Activated naive CD8-positive, alpha-beta T cell treated with anti-CD3 and anti-CD28 coated beads, Interleukin-2, amount 50 U/mL, for 16 hours (primary cell): Measurements from ENCODE around the gene SLN.

Experiments used
- DNase-seq: peaks from one replicate; pipeline ENCODE4 v3.0.0-alpha.2; 2020; ENCODE audit warnings: low read depth, low spot score

The SLN gene

DNA sequence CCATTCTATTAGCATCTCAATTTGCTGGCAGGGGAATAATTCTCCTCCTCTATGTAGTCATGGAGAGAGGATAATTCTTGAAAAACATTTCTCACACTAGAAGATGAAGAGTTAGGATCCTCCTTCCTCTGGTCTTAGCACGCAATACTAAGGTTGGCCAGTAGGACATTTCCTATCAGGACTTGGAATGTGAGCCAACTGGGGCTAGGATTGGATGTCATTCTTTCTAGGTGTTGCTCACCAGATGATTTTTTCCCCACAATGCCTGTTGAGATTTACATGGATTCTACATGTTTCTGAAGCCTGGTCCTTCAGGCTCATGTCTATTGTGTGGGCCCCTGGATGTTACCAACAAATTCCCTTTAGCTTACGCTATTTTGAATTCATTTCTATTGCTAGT is 28.0 kb downstream of the SLN start:
- DNase-seq: no peak

DNA sequence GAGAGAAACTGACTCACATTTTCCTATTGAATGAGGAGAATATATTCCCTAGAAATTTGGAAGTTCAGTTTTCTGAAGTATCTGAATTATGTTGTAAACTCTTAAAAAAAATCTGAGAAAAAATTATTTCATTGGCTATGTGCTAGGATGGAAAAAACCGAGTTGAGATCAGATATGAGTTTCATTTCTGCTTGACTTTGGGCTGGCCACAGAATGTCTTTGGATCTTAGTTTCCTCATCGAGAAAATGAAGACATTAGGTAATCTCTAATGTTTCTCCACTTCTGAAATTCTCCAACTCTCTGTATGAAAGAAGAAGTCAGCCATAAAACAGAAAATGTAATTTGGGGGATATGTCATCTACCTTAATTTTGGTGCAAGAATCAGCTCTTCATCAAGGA is 28.8 kb downstream of the SLN start:
- no peak for DNase-seq

DNA sequence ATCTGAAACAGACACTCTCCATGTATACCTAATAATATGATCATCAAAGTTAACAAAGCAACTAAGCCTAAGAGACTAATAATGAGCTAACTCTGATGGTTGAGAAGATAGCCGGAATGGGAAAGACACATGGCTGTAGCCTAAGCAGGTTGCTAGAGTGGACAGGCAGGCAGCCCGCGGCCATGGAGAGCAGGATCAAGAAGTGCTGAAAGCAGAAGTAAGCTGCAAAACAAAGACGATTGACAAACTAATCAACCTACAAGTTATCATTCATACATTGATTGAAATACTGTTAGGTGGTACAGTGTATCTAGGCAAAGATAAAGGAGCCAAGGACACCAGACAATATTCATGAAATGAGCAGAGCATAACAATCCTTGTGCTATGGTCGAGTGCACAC is 29.3 kb downstream of the SLN start:
- no peak for DNase-seq

DNA sequence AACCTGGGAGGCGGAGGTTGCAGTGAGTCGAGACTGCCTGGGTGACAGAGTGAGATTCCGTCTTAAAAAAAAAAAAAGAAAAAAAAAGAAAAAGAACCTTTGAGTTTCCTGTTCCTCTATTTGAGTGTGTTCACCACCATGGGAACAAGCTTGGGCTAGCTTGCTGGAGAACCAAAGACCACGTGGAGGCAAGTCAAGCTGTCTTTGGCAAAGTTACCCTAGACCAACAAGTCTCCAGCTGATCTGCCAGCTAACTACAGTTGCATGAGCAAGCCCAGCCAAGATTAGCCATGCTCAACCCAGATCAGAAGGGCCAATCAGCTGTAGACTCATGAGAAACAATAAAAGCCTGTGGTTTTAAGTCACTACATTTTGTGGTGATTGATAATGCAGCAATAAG is 29.7 kb downstream of the SLN start:
- DNase-seq: no peak

DNA sequence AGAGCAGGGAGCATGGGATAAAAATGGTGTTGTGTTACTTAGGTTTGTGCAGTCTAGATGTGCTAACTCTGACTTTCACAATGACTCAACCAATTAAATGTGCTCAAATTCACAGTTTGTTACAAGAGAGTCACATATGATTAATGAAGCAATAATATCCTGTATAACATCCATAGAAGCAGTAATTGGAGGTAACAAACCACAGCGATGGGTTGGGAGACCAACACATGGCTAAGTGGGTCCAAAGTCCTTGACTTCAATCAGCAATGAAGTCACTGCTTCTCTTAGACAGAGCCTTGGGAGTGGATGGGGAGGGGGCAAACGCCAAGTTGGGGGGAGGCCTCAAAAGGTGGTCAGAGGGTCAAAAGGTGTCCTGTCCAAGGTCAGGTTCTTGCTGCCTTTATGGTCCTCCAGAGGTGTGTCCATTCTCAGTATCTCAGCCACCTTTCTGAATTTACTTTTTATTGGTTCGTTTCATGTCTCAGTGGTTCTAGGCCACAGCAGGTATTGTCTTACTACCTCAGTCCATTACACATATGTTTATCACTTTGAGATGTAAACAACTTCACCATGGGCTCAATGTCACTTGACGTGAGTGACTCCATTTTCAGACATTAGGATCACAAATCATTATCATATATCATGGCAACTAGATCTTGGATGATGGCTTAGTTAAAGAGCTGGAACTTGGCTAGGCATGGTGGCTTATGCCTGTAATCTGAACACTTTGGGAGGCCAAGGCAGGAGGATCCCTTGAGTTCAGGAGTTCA is 32.4 kb downstream of the SLN start:
- no peak for DNase-seq

DNA sequence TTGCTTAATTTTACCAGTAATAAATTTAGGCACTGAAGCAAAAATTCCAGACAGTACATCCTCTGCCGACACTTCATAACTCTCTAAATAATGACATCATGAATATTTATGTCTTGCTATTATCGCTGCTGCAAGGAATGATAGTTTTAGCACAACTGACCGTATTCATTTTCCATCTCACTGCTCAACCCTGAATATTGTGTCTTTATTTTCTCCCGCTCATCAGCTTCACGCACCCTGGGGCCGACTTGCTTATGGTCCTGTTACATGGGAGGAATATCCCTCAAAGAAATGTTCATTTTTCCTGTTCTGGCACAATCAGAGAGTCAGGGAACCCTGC is 33.3 kb downstream of the SLN start:
- DNase-seq: no peak

DNA sequence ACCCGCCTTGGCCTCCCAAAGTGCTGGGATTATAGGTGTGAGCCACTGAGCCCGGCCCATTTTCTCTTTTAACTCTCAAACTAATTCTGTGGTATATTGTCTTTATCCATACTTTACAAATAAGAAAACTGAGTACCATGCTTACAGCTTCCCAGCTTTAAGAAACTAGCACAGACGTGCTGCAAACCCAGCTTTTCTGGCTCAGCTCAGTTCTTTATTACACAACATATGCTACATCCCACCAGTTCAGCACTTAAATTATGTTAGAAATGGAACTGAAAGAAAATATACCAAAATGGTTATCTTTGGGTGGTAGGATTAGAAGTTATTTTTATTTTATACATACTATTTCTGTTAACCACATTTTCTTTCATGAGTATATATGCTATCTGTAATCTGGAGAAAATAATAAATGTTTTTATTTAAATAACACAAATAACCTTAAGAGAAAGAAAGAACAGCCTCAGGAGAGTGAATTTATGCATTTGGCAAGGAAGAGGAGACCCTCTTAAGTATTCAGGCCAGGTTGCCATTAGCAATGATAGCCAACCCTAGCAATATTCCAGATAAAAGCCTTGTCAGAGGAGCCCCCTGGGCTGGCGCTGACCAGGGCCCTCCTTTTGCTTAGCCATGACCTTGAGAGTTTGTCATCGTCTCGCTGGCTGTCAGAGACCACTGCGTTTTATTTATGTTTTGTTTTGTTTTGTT is 33.8 kb downstream of the SLN start:
- DNase-seq: no peak

DNA sequence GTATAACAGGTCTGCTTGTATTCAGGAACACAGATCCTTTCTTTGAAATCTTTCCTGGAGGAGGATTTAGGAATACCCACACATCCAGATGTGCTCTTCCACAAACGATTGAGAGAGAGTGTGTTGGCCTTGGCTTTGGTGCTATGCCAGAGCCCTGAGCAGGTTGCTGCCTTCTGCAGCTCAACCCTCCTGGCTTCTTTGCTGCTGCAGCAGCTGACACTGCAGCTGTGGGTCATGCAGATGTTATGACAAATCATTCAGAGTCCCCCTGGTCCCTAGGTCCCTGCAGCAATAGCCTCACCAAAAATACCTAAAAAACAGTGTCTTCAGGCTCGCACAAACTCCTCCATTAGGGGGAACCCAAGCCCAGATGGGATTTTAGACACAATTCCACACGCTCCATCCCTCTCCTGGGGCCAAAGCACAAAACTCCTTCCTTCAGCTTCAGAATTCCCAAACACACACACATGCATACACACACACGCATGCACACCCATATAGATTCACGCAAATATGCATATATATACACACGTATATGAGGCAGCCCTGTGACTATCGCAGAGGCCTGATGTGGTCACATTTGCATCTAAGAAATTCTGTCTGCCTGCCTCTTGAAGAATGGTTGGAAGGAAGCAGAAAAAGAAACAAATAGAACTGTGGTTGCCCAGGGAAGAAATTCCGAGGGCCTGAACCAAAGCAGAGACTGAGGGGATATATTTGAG is 35.4 kb downstream of the SLN start:
- no peak for DNase-seq

DNA sequence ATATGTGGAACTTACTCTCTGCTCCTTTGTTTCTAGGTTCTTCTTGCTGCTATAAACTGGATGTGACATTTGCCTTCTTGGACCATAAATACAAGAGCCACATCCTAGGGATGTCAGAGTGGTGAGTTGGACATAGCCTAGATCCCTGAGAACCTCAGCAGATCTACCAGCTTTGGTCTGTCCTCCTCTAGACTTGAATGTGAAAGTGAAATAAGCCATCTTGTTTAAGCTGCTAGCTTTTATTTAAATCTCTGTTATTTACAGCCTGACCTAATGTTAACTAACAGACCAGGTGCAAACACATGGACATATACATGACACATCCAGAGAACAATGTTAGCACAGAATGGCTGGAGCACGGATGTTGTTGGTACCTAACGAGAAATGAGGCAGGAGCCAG is 36.0 kb downstream of the SLN start:
- DNase-seq: no peak

DNA sequence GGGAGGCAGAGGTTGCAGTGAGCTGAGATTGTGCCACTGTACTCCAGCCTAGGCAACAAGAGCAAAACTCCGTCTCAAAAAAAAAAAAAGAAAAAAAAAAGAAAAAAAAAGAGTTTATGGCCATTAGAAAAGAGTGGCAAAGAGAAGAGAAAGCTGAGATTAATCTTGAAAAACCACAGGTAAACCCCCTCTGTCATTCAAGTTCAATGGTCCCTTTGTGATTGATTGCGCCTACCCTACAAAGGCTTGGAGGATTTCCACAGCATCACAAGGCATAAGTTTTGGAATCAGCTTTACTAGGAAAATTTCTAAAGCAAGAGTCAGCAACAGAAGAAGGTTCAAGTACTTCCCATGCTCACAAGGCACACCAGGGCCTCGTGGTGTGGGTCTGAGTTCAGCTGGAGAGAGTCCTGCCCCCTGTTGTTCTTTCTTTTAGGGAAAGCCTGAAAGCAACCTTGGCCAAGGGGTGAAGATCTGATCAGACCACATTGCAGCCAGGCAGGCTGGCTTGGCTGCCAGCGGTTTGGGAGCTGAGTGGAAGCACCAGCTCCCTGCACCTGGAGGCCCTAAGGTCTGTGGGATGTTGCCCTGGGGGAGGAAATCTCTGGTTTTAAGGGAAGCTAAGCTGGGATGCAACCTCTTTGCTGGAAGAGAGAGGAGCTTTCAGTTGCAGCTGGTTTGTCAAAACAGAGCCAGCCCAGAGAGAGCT is 41.8 kb downstream of the SLN start:
- DNase-seq: no peak

DNA sequence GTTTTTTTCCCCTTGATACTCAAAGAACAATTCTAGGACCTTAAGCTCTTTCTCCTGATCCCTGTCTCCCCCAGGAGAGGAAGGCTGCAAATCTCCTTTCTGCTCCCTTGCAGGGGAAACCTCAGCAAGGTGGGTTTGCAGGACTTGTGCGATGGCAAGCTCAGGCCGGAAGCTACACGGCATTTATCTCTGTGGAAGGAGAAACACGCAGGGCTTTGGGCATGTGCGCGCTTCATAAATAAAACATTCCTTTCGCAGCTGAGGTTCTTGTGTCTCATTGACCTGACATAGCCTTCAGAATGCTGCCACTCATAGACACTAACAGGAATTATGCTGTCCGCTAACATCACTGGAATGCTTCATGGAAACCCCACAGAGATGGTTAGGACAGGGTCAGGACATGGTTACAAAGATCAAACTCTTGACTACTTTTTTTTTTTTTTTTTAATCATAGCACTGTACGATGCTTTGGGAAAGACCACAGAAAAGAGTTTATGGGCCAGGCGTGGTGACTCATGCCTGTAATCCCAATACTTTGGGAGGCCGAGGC is 42.6 kb downstream of the SLN start:
- no peak for DNase-seq

DNA sequence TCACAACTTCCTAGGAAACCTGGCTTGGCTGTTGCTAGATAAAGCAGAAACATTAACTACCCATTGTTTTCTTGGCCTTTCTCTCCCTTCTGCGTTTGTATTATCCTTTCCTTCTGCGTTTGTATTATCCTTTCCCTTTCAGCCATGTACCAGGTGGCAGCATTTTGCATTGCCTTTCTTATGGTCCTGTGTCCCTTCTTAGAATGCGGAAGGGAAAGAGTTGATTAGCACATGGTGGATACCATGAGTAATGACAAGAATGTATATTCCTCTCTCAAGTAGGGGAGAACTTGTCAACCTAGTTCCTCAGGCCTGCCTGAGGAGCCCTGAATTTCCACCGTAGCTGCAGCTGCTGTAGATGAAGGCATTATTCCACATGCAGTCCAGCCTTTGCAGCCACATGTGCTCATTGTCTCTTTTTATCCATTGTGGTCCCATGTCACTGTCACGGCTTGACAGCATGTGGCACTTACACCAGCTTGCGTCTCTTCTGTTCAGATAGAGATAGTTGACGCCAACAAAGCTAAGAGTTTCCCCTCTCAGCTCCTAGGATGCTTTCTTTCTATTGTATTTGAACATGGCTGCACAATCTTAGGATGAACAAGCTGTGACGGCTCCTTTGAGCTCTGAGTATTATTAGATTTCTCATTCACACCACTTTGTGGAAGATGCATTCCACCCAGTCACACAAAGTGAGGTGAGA is 44.8 kb downstream of the SLN start:
- DNase-seq: no peak

DNA sequence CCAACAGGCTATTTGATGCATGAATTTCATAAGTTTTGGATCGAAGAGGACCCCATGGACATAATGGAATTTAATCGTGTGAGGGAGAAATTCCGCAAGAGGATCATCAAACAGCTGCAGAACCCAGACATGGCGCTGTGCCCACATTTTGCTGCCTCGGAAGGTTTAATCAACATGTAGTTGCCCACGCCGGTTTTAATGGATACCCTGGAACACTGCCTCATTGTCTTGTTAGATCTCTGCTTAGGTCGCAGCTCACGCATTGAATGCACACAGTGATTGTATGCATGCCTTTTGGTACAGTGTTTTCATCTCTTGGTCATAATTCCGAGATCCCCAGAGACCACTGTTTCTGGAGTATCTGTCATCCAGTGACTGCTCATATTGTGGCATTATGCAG is 46.8 kb downstream of the SLN start:
- DNase-seq: no peak

DNA sequence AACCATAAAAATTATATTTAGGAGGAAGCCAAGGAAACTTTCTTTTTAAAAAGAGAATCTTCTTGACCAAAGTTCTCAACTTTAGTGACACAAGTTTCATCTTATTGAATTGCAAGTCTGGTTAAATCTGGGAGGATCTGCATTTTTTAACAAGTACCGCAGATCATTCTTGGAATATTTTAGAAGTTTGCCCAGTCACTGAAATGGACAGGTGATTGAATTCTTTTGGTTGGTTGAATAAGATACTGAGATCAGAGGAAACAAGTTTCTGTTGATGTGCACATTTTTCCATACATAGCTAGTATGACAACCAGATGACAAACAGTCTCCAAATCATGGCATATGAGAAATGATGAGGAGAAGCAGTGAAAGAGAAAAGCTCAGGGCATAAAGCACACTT is 50.2 kb downstream of the SLN start:
- no peak for DNase-seq

DNA sequence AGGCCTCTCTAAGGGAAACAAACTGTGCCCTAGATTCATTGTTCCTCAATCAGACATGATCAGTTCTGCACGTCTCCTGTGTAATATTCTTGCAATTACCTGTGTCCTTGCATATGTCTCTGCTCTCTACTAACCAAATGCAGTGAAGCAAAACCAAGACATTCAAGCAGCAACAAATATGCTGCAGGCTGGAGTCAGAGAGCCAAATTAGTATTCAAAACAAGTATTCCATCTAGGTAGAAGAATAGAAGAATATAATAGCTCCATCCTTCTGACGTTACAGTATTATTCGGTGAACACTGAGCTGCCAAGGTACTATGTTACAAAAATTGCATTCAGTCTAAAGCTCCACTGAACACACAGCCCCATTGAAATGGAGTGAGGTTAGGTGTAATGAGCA is 51.8 kb downstream of the SLN start:
- DNase-seq: no peak

DNA sequence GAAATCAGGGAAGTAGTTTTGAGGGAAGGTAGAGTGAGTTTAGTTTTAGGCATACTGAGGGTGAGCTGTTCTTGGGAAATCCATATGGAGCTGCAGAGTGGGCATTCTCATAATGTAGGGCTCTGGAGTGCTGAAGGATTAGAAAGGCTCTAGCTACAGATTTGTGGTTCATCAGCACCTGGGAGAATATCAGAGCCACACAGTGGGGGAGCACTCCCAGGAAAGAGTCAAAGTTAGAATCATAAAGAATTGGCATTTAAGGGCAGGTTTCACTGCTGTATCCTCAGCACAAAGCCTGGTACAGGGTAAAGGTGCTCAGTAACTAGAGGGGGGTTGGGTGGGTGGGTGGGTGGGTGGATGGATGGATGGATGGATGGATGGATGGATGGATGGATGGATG is 52.5 kb downstream of the SLN start:
- no peak for DNase-seq
